Fibroblast of skin of back (primary cell): ENCODE measurements around the gene TNFSF9.
A peak's percentile ranks its signal among the peaks of the same experiment; 100 is the strongest.
"Not testable (repeated sequence)": the region's sequence is repeated elsewhere in the genome, so short reads cannot be mapped to it uniquely, and the experiment has no call there.

Source experiments
- DNase-seq: peaks from one replicate; pipeline ENCODE4 v3.0.0-alpha.2; 2013

TNFSF9 gene

DNA sequence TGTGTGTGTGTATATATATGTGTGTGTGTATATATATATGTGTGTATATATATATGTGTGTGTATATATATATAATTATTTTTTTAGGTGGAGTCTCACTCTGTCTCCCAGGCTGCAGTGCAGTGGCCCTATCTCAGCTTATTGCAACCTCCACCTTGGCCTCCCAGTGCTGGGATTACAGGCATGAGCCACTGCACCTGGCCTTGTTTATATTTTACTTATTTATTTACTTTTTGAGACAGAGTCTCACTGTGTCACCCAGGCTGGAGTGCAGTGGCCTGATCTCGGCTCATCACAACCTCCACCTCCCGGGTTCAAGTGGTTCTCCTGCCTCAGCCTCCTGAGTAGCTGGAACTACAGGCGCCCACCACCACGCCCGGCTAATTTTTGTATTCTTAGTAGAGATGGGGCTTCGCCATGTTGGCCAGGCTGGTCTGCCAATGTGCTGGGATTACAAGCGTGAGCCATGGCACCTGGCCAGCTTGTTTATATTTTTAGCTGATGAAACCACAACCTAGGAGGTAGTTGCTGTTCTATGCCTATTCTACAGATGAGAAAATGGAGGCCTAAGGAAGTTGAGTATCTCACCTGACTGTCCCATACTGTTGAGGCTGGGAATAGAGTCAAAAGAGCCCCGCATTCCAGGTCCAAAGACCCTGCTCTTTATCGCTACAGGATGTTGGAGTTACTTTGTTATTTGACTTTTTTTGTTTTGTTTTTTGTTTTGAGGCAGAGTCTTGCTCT is 22.6 kb upstream of the TNFSF9 start:
- DNase-seq: not testable (repeated sequence)

DNA sequence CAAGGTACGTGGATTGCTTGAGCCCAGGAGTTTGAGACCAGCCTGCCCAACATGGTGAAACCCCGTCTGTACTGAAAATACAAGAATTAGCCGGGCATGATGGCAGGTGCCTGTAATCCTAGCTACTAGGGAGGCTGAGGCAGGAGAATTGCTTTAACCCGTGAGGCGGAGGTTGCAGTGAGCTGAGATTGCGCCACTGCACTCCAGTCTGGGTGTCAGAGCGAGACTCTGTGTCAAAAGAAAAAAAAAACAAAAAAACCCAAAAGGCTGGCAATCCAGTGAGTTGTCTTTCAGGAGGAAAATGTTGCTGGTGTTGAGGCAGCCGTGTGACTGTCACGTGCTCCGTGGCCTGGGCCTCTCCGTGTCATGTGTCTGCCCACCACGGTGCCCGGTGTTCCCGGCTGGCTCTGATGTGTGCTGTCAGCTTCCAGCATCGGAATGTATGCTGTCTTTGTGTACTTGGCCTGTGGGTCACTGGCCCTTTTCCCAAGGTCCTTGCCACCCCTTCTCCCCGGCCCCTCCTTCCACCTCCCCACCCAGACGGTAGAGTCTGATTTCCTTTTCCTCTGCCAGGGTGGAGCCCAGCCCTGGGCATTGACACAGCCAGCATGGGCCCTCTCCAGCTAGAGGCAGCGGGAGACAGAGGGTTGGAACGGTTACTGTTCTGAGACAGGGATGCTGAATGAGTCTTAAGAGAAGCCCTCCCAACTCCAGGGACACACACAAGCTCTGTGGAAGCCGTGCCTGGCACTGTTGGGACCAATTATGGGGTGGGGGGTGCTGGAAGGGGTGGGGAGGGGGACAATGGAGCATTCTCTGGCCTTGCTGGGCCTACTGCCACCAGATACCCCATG is 21.5 kb upstream of the TNFSF9 start:
- no peak for DNase-seq

DNA sequence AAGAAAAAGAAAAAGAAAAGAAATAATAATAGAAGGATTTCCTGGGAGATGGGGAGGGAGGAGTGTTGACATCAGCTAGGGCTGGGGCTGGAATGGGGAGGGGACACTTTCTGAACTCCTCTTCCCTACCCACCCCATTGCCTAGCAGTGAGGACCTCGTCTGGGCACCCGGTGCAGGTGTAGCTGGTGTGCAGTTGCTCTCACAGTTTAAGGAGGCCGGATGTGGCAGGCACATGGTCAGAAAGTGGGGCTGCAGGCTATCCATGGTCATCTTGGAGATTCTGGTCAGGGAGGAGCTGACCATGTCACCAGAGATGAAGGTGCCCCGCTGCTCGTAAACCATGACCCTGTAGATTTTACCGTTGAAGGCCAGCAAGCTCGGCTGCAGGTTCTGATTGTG is 20.2 kb upstream of the TNFSF9 start:
- DNase-seq: no peak

DNA sequence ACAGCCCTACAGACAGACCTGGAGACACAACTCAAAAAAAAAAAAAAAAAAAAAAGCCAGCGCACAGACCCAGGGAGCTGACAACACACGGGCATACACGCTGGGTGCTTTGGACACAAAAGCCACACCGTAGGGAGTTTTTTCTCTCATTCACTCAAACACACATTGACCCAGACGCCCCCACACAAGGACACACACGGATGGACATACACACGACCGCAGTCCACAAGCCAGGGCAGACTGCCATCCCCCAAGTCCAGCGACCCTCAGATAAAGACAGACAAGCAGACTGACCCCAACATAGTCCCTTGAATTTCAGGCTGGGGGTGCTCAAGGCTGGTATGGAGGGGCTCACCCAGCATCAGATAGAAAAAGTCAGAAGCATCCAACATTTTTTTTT is 16.7 kb upstream of the TNFSF9 start:
- DNase-seq: no peak

DNA sequence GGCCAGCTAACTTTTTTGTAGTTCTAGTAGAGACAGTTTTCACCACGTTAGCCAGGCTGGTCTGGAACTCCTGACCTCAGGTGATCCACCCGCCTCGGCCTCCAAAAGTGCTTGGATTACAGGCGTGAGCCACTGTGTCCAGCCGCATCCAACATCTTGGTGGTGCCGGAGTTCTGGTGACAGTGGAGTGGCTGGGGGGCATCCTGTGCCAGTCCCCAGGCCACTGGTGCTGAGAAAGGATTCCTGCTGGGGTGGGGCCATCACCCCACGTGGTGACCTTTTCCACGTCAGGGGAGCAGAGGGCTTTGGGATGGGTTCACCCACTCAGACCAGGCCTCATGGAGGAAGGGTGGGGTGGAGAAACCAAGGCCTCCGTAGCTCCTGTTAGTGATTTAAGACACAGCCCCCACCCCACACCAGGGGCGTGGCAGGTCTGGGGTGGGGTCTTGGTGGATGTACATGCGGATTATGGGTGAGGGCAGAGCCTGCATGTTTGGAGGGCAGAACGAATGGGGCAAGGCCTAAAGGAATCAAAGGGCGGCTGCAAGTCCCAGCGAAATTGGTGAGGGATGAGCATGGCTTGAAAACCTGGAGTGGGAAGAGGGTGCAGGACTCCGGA is 15.8 kb upstream of the TNFSF9 start:
- DNase-seq: no peak

DNA sequence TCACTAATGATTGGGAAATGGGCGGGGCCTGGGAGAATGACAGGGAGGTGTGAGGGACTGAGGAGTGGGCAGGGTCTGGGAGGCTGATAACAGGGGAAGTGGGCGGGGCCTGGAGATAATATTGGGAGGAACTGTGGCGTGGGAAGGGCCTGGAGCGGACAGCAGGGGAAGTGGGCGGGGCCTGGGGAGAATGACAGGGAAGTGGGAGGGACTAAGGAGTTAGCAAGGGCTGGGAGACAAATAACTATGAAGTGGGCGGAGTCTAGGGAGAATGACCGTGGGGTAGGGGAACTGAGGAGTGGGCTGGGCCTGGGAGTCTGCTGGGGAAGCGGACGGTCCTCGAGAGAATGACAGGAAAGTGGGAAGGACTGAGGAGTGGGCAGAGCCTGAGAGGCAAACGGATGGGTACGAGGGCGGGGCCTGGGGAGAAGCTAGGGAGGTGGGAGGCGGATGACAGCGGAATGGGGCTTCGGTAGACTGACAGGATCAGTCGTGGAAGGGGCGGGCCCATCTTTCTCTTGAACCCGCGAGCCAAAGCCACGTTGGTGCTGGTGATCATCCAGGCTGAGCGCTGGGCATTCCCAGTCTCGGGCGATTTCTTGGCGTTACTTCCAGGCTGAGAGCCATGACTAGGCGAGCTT is 14.7 kb upstream of the TNFSF9 start:
- DNase-seq: peak; percentile 87

DNA sequence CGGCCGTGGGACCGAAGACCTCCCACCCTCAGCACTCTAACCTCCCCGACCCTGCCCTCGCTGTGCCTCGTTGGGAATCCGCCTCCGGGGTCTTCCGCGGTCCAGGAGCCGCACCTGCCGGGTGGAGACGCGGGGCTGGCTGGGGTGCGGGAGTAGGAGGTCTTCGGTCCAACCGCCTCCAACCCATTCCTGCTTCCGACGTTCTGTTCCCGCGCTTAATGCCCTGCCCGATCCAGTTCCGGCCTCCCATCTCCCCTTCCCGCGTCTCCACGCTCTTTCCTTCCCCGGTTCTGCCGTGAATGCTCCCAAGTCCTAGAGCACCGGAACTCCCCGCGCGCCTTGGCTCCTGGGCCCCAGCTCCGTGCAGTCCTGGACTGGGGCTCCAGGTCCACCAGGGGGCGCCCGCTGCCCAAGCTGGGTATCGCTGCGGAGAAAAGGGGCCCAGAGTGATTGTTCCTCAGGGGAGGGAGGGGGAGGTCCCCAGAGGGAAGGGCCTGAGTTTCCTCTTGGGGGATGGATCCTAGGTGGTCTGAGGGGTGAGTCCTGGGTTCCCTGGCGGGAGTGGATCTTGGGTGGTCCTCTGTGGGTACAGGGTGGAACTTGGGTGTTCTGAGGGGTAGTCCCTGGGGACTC is 14.1 kb upstream of the TNFSF9 start:
- peak; percentile 80 for DNase-seq

DNA sequence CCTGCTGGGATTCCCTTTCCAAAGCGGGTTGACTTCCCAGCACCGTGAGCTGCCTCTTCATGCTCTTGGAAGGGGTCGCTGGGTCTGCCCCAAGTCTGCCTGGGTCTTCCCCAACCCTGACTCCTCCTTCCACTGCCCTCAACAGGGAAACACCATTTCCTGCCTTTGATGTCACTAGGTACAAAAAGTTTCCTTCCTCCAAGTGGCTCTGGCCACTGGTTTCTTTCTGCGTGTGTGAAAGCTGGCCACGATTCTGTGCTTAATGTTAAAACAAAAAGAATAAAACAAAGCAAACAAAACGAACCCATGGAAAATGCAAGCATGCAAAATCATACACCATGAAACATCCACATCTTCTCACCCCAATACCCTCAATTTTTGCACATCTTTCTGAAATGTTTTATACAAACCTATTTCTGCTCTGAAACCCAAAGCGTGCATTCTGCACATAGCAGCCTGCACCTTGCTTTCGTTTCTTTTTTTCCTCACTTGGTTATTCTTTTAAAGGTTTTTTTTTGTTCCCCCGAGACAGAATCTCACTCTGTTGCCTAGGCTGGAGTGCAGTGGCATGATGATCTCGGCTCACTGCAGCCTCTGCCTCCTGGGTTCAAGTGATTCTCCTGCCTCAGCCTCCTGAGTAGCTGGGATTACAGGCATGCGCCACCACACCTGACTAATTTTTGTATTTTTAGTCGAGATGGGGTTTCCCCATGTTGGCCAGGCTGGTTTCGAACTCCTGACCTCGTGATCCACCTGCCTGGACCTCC is 12.5 kb upstream of the TNFSF9 start:
- DNase-seq: no peak

DNA sequence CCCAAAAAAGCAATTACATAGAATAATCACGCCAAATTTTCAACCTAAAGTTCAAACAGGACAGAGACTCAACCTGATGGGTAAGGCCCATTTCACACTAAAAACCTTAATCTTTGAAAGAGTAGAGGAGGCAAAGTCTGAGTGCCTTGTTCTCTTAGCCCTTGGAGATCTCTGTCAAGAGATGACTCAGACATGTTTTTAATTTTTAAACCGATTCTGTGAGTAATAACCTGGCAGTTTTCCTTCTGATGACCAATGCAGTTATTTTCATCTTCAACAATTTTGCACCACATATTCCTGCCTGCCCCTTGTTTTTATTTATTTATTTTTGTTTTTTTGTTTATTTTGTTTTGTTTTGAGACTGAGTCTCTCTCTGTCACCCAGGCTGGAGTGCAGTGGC is 11.5 kb upstream of the TNFSF9 start:
- peak; percentile 78 for DNase-seq

DNA sequence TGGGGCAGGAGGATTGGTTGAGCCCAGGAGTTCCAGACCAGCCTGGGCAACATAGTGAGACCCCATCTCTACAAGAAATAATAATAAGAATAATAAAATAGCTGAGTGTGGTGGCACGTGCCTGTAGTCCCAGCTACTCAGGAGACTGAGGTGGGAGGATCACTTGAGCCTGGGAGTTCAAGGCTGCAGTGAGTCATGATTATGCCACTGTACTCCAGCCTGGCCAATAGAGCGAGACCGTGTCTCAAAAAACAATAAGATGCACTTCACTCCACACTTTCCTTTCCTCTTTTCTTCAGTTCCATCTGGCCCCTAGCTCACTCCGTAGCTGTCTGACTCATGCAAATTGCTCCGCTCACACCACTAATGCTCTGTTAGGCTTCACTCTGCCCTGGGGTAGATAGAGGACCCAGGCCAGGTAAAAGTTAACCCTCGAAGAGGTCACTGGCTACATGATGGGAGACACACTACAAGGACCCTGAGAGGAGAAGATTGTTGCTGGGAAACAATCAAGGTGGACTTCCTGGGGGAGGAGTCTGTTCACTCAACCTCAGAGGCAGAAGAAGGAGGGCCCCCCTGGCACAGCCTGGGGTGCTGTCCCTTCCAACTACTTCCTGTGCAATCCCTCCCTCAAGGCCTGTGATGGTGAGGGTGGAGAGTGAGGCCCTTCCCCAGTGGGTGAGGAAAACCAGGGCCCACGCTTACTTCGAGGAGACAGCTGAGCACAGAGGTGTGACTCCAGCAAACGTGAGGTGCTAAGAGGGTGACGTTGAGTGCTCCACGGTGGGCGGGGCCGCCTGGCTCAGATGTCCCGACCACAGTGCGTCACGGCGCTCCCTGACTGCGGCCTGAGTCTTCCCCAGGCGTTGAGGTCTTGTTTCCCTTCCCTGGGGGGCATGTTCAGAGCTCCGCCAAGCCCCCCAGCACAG is 8.8 kb upstream of the TNFSF9 start:
- peak; percentile 32 for DNase-seq

DNA sequence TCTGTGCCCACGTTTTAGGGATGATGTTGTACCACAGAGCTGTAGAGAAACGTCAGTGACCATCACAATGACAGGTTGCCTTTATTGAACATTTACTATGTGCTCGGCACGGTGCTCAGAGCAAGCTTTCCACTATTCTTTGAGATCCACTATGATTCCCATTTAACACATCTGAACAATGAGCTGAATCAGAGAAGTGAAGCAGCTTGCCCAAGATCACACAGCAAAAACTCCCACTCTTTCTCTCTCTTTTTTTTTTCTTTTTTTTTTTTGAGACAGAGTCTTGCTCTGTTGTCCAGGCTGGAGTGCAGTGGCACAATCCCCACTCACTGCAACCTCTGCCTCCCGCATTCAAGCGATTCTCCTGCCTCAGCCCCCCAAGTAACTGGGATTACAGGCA is 8.1 kb upstream of the TNFSF9 start:
- no peak for DNase-seq

DNA sequence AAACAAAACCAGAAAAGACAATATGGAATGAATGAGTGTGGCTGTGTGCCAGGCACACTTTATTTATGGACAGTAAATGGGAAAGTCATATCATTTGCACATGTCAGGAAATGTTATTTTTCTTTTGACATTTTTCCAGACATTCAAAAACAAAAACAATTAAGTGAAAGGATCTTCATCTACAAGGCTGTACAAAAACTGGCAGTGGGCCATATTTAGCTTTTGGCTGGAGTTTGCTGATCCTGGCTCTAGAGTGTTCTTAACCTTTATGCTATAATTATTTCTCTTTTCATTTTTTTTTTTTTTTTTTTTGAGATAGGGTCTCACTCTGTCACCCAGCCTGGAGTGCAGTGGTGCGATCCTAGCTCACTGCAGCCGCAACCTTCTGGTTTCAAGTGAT is 6.5 kb upstream of the TNFSF9 start:
- no peak for DNase-seq

DNA sequence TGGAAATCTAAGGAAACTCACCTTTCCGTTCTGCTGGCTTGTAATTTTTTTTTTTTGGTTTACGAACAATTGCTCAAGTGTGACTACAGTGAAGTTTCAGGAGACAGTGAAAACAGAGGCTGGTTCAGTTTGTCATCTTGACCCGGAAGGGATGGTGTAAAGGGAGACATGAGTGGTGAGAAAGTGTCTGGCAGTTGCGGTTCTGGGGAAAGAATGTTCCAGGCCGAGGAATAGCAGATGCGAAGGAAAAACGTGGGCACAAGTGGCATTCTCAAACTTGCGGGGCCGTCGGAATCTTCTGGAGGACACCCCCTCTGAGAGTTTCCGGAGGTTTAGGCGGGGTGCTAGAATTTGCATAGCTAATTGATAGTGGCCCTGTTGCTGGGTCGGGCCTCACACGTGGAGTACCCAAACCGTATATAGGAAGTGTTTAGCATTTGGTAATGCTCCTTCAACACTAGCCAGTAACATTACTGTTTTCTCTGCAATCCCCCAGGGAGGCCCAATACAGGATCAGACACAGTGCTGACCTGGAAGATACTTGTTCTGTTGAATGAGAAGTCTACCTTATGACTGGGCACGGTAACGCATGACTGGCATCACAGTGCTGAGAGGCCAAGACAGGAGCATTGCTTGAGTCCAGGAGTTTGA is 2.8 kb upstream of the TNFSF9 start:
- no peak for DNase-seq

DNA sequence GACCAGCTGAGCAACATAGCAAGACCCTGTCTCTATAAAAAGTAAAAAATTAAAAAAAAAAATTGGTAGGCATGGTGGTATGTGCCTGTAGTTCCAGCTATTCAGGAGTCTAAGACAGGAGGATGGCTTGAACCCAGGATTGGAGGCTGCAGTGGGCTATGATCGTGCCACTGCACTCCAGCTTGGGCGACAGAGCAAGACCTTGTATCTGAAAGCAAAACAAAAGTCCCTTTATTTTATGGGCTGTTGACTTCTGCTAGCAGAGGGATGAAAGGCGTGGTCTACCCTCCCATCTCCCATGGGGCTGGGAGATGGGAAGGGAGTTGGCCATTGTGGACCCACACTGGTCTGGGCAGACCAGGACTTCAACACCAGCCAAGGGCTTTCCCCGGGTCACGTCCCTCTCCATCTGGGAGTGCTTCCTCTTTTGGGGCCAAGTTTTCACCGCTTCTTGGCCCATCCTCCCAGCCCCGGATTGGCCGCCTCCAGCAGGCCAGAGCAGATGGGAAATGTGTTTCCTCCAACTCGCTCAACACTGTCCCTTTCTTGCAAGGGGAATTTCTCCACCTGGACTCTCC is 2.2 kb upstream of the TNFSF9 start:
- no peak for DNase-seq

DNA sequence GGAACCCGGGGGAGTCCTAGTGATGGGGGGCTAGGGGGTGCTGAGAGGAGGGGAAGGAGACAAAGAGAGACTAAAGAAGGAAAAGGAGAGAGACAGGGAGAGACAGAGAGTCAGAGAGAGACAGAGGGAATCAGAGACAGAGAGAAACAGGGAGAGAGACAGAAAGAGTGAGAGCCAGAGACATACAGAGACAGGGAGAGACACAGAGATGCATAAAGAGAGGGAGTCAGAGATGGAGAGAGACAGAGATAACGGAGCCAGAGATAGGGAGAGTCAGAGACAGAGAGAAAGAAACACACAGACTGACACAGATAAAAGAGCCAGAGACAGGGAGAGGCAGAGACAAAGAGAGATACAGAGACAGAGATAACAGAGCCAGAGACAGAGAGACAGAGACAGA is 1.5 kb upstream of the TNFSF9 start:
- no peak for DNase-seq

DNA sequence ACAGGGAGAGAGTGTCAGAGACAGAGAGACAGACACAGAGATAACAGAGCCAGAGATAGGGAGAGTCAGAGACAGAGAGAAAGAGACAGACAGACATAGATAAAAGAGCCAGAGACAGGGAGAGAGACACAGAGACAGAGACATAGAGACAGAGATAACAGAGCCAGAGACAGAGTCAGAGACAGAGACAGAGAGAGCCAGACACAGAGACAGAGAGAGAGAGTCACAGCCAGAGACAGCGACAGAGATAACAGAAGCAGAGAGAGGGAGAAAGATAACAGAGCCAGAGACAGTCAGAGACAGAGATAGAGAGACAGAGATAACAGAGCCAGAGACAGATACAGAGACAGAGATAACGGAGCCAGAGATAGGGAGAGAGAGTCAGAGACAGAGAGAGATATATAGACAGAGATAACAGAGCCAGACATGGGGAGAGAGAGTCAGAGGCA is 865 bp upstream of the TNFSF9 start:
- DNase-seq: no peak

DNA sequence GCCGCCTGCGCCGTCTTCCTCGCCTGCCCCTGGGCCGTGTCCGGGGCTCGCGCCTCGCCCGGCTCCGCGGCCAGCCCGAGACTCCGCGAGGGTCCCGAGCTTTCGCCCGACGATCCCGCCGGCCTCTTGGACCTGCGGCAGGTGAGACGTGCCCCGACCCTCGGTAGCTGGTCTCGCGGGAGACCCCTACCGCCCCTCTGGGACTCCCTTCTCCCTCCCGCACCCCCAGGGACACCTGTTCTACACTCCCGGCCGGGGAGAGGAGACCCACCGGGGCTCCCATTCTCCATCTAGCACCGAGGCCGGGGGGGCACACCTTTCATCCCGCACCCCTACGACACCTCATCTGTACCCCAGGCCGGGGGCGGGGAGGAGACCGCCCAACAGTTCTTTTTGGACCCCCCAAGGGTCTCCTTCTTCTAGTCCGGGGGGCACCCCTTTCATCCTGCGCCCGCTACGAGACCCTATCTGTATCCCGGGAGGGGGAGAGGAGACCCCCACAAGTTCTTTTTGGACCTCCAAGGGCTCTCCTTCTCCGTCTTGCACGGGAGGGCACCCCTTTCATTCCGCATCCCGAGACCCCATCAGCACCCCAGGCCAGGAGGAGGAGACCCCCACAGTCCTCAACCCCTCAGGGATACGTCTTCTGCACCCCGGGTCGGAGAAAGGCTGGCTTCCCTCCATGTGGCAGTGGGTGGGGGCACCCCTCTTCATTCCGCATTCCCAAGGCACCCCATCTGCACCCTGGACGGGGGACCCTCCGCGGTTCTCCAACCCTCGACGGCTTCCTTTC is 533 bp downstream of the TNFSF9 start:
- no peak for DNase-seq

DNA sequence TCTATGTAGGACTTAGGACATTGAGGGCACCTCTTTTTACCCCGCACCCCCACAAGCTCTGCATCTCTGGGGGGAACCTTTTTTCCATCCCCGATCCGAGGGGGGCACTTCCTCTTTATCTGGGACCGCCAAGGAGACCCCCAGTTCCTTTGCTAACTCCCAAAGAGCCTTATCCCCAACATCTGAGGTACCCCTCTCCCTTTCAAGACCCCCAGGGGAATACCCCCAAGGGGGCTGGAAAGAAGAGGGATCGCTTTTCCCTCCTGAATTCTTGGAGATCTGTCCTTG is 1.1 kb downstream of the TNFSF9 start:
- no peak for DNase-seq
